ENCODE data around the gene CACNB2.
"Not testable (repeated sequence)": the region's sequence is repeated elsewhere in the genome, so short reads cannot be mapped to it uniquely, and the experiment has no call there.

The CACNB2 gene

GRCh38 chr10:18577823-18578685, 437.8 kb downstream of the CACNB2 start:
- no peak for DNase-seq

GRCh38 chr10:18582803-18583202, 442.6 kb downstream of the CACNB2 start:
- no peak for DNase-seq

GRCh38 chr10:18583575-18584270, 443.5 kb downstream of the CACNB2 start:
- no peak for DNase-seq

- not testable (repeated sequence) for DNase-seq
Observed at GRCh38 chr10:18586637-18587036, 446.4 kb downstream of the CACNB2 start.

- not testable (repeated sequence) for DNase-seq
Observed at GRCh38 chr10:18591141-18591540, 450.9 kb downstream of the CACNB2 start.

Measured in activated CD4-positive, alpha-beta T cell treated with anti-CD3 and anti-CD28 coated beads, Interleukin-2, amount 50 U/mL, for 4 hours (primary cell).